ENCODE data around the gene CDCA5. TPM values are rescaled to one million over a fixed set of nuclear protein-coding genes. Genes with fewer than 3 reads are reported as not detected.

The CDCA5 gene
- total RNA-seq, 1 experiment from 2014 or later = 72.1 TPM

DNA sequence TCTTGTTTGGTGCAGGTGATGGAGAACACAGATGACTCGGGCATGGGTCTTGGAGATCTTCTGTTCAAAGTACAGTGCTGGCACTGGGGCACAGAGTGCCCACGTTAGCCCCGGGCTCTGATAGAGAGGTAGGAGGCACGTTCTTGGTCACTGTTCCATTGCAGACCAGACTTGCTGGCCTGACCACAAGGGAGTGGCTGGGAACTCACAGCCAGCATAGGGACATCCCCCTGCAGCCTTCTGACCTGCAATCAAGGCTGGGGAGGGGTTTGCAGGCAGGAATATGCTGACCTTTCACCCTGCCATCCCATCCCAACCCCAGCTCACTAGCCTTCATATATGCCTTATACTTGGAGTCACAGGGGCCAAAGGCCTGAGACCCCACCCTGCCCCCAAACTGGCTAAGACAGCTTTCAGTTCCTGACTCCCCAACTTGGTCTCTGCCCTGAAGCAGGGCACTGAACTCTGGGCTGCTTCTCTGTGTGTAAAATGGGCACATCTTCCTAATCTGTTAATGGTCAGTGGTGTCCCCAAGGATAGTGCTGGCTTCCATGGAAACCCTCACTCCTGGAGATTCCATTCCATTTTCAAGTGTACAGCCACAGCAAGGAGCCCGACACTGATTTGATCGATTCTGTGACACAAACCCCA, 42.9 kb upstream of the CDCA5 start:
- Histone ChIP-seq H3K27ac (ENCODE audit: low read depth, low read length) (0 out of 2 replicates have a peak overlapping the region, but pooled peaks have one; percentile 7), H3K9me3 (ENCODE audit: control insufficient read depth in 1 of 2, insufficient read depth in 1 of 2, low read depth in 1 of 2, low read length in 2 of 2) (no peaks in the 10 kb centered on the region), H3K9ac (ENCODE audit: low read length) (no peak overlapping the region), H3K27me3 (ENCODE audit: insufficient read depth, low read length) (no peaks in the 10 kb centered on the region), H3K4me2 (ENCODE audit: low read length) (no peak overlapping the region), H3K9me2 (ENCODE audit: insufficient read depth) (no peaks in the 10 kb centered on the region), H2AFZ (ENCODE audit: low read depth, low read length, poor library complexity, severe bottlenecking) (no peak overlapping the region), H3K79me2 (ENCODE audit: insufficient read depth, low read length) (peaks cover 39% of the 10 kb centered on the region), H3K36me3 (ENCODE audit: control insufficient read depth in 1 of 2, insufficient read depth in 2 of 2, low read length in 2 of 2) (peaks cover 32 to 59% of the 10 kb centered on the region in 2 experiments), H4K20me1 (ENCODE audit: insufficient read depth) (no peaks in the 10 kb centered on the region), H3K4me3 (replicated peaks in 1 of 2; ENCODE audit: low read depth in 1 of 2, low read length in 2 of 2) (no peak overlapping the region), H3K4me1 (ENCODE audit: control insufficient read depth in 1 of 2, insufficient read depth in 2 of 2, low read length in 2 of 2) (peaks cover 3 to 7% of the 10 kb centered on the region in 2 experiments; a peak in 3 of 4 replicates)
- ChIA-PET POLR2A (no interaction called here), RAD21 (ENCODE audit: low non-redundant PET in 1 of 2, low total read pairs in 2 of 2, uncharacterized antibody in 2 of 2, unreplicated experiment in 2 of 2) (no interaction called here), CTCF (interaction anchor here (1.3 kb wide), 1 partner anchor 53 kb away, joined by 3 read pairs; no protein-coding TSS in a partner anchor)
- no peak for DNase-seq (ENCODE audit: low read depth, low spot score)
- TF ChIP-seq EZH2phosphoT487 (IDR thresholded peaks at IDR 0.05; ENCODE audit: borderline replicate concordance) (no peak), JUND (IDR thresholded peaks at IDR 0.05) (no peak), SP1 (IDR thresholded peaks at IDR 0.05; ENCODE audit: low read depth) (no peak), CBX3 (IDR thresholded peaks at IDR 0.05; ENCODE audit: low read depth) (no peak), POLR2A (IDR thresholded peaks at IDR 0.05; ENCODE audit: borderline replicate concordance, extremely low read depth, insufficient read depth, insufficient read length) (no peak), SIN3A (IDR thresholded peaks at IDR 0.05; ENCODE audit: low read depth) (no peak), ZFX (IDR thresholded peaks at IDR 0.05) (no peak), EZH2 (IDR thresholded peaks at IDR 0.05) (no peak), SRF (IDR thresholded peaks at IDR 0.05; ENCODE audit: low read depth) (no peak), ZNF274 (IDR thresholded peaks at IDR 0.05; ENCODE audit: low read depth, low read length) (no peak), POLR2AphosphoS5 (IDR thresholded peaks at IDR 0.05; ENCODE audit: low read depth, low read length) (no peak; the same call in none of the 2 replicates), FOSL1 (IDR thresholded peaks at IDR 0.05; ENCODE audit: low read depth) (no peak), YY1 (IDR thresholded peaks at IDR 0.05; ENCODE audit: extremely low read depth, insufficient replicate concordance, low read depth, low read length) (no peak), ELF1 (IDR thresholded peaks at IDR 0.05; ENCODE audit: borderline replicate concordance, low read depth) (no peak), EGR1 (IDR thresholded peaks at IDR 0.05; ENCODE audit: low read depth) (no peak)
- TF ChIP-seq, protein P1, sequence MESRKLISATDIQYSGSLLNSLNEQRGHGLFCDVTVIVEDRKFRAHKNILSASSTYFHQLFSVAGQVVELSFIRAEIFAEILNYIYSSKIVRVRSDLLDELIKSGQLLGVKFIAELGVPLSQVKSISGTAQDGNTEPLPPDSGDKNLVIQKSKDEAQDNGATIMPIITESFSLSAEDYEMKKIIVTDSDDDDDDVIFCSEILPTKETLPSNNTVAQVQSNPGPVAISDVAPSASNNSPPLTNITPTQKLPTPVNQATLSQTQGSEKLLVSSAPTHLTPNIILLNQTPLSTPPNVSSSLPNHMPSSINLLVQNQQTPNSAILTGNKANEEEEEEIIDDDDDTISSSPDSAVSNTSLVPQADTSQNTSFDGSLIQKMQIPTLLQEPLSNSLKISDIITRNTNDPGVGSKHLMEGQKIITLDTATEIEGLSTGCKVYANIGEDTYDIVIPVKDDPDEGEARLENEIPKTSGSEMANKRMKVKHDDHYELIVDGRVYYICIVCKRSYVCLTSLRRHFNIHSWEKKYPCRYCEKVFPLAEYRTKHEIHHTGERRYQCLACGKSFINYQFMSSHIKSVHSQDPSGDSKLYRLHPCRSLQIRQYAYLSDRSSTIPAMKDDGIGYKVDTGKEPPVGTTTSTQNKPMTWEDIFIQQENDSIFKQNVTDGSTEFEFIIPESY (IDR thresholded peaks at IDR 0.05; ENCODE audit: extremely low read depth, insufficient replicate concordance, low read length) = no peak
- TF ChIP-seq, protein P2, sequence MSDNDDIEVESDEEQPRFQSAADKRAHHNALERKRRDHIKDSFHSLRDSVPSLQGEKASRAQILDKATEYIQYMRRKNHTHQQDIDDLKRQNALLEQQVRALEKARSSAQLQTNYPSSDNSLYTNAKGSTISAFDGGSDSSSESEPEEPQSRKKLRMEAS (IDR thresholded peaks at IDR 0.05) = no peak
- TF ChIP-seq, protein P3, sequence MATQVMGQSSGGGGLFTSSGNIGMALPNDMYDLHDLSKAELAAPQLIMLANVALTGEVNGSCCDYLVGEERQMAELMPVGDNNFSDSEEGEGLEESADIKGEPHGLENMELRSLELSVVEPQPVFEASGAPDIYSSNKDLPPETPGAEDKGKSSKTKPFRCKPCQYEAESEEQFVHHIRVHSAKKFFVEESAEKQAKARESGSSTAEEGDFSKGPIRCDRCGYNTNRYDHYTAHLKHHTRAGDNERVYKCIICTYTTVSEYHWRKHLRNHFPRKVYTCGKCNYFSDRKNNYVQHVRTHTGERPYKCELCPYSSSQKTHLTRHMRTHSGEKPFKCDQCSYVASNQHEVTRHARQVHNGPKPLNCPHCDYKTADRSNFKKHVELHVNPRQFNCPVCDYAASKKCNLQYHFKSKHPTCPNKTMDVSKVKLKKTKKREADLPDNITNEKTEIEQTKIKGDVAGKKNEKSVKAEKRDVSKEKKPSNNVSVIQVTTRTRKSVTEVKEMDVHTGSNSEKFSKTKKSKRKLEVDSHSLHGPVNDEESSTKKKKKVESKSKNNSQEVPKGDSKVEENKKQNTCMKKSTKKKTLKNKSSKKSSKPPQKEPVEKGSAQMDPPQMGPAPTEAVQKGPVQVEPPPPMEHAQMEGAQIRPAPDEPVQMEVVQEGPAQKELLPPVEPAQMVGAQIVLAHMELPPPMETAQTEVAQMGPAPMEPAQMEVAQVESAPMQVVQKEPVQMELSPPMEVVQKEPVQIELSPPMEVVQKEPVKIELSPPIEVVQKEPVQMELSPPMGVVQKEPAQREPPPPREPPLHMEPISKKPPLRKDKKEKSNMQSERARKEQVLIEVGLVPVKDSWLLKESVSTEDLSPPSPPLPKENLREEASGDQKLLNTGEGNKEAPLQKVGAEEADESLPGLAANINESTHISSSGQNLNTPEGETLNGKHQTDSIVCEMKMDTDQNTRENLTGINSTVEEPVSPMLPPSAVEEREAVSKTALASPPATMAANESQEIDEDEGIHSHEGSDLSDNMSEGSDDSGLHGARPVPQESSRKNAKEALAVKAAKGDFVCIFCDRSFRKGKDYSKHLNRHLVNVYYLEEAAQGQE (IDR thresholded peaks at IDR 0.05; ENCODE audit: low read depth) = no peak
- TF ChIP-seq, protein P4, sequence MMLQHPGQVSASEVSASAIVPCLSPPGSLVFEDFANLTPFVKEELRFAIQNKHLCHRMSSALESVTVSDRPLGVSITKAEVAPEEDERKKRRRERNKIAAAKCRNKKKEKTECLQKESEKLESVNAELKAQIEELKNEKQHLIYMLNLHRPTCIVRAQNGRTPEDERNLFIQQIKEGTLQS (IDR thresholded peaks at IDR 0.05) = no peak
- no peak for ATAC-seq
- no TSS peak for BruUV-seq (replicated peaks)
- intact Hi-C loops (cut with micrococcal nuclease) = no loop called here
